GM12865 (cell line): Measurements from ENCODE around the gene ERP44.

ENCODE experiments used
- DNase-seq: peaks from one replicate; pipeline ENCODE4 v3.0.0; 2010; ENCODE audit warnings: low read depth
- H3K4me3 ChIP-seq: 2 replicates; pipeline ENCODE4 v1.5.1; 2011; ENCODE audit warnings: mild to moderate bottlenecking, low read depth, low read length, control low read depth
- TF ChIP-seq, protein P1 (sequence below): IDR thresholded peaks from 2 replicates; pipeline ENCODE4 v1.5.1; 2011; ENCODE audit warnings: low read length, control low read depth, low read depth, inconsistent platforms; ENCODE audit not compliant: insufficient read depth; ENCODE audit errors: missing control alignments

The ERP44 gene

DNA sequence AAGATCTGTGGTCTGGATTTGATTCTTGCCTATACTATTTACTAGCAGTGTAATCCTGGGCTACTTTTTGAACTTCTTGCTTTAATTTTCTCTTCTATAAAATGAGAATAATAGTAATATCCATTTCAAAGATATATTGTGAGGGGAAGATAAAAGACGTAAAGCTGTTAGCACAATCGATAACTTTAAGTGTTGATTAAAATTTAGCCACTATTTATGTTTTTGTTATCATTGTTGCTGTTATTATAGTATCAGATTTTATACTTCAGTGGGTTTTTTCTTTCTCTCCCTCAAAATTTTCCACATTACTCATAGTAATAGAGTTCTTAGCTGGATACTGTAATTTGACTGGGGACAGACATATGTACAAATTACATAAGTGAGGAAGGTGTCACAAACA lies 150.3 kb downstream of the ERP44 start:
- no peak for DNase-seq
- H3K4me3 ChIP-seq, result no peak overlapping the region
- TF ChIP-seq, protein P1, sequence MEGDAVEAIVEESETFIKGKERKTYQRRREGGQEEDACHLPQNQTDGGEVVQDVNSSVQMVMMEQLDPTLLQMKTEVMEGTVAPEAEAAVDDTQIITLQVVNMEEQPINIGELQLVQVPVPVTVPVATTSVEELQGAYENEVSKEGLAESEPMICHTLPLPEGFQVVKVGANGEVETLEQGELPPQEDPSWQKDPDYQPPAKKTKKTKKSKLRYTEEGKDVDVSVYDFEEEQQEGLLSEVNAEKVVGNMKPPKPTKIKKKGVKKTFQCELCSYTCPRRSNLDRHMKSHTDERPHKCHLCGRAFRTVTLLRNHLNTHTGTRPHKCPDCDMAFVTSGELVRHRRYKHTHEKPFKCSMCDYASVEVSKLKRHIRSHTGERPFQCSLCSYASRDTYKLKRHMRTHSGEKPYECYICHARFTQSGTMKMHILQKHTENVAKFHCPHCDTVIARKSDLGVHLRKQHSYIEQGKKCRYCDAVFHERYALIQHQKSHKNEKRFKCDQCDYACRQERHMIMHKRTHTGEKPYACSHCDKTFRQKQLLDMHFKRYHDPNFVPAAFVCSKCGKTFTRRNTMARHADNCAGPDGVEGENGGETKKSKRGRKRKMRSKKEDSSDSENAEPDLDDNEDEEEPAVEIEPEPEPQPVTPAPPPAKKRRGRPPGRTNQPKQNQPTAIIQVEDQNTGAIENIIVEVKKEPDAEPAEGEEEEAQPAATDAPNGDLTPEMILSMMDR, result no peak

DNA sequence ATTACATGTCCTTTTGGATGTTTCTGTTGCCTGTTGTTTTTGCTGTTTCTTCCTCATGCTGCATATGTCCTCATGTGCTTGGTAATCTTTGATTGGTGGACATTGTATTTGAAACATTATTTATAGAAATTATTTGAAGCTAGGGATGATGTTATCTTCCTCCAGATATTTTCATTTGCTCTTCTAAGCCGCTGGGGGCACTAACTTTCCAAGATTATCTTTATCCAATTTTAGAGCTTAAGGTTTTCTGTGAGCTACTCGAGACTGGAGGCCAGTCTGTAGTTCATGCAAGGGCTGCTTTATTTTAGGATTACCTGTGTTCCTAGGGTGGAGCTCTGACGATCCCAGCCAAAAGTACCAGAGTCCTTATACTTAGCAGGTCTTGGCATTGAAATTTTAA lies 151.4 kb downstream of the ERP44 start:
- no peak overlapping the region for H3K4me3 ChIP-seq
- DNase-seq, result no peak
- TF ChIP-seq, protein P1, result no peak

DNA sequence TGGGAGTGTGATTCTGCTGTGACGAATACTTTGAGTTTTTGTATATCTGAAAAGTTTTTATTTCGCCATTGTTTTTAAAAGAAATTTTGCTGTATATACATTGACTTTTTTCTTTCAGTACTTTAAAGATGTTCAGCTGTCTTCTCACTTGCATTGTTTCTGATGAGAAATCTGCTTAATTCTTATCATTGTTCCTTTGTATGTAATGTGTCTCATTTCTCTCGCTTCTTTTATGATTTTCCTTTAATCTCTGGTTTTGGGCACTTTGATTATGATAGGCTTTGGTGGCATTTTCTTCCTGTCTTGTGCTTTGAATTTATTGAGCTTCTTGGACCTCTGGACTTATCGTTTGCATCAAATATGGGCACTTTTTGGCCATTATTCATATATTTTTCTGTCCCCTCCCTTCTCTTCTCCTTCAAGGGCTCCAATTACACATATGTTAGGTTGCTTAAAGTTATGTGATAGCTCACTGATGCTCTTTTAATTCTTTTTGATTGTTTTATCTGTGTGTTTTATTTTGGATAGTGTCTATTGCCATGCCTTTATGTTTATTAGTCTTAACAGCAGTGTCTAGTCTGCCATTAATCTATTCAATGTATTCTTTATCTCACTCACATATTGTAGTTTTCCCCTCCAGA lies 161.7 kb downstream of the ERP44 start:
- no peak overlapping the region for H3K4me3 ChIP-seq
- DNase-seq, result no peak
- TF ChIP-seq, protein P1, result no peak

DNA sequence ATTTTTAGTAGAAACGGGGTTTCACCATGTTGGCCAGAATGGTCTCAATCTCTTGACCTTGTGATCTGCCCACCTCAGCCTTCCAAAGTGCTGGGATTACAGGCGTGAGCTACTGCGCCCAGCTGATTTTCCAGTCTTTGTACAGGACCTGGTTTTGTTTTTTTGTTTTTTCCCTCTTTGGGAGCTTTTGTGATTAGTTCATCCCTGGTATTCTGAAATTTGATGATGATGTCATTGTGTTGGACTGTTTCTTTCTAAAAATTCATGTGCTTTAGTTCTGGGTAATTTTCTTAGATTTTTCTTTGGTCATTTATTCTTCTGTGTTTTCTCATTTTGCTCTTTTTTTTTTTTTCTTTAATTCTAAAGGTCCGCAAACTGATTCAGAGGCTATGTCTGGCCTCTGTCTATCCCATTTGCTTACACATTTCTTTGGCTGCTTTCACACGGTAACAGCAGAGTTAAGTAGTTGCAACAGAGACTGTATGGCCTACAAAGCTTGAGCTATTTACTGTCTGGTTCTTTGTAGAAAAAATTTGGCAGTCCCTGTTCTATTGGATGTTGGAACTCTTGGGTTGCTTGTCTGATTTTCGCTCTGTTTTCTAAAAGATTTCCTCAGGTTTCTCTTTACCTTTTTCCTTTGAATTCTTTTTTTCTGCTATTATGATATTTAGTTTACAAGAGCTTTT lies 167.5 kb downstream of the ERP44 start:
- TF ChIP-seq, protein P1, result no peak
- H3K4me3 ChIP-seq, result no peak overlapping the region
- no peak for DNase-seq

DNA sequence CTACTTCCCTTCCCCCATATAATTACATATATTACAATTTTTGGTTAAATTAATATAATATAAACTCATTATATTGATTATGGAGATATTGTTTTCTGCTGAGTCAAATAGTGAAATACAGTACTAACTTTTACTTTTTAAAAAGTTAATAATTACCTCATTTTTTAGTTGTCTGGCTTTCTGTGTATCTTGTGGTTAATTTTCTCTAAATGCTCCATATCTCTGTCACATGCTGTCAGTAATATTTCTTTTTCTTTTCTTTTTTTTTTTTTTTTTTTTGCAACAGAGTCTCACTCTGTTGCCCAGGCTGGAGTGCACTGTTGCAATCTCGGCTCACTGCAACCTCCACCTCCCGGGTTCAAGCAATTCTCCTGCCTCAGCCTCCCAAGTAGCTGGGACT lies 169.1 kb downstream of the ERP44 start:
- TF ChIP-seq, protein P1, result no peak
- H3K4me3 ChIP-seq, result no peak overlapping the region
- DNase-seq, result no peak
